ENCODE results near the gene TSC2.
"Not testable (repeated sequence)": the region's sequence is repeated elsewhere in the genome, so short reads cannot be mapped to it uniquely, and the experiment has no call there.

The TSC2 gene

GRCh38 chr16:2087748-2088631 is 40.2 kb downstream of the TSC2 start:
- no peak for DNase-seq

- no peak for DNase-seq
Observed at GRCh38 chr16:2088759-2089358, 41.1 kb downstream of the TSC2 start.

- DNase-seq, result no peak
Observed at GRCh38 chr16:2089706-2090480, 42.1 kb downstream of the TSC2 start.

GRCh38 chr16:2090481-2090776 is 42.6 kb downstream of the TSC2 start:
- DNase-seq, result no peak

- no peak for DNase-seq
Observed at GRCh38 chr16:2090777-2091546, 43.2 kb downstream of the TSC2 start.

GRCh38 chr16:2091547-2092255 is 43.9 kb downstream of the TSC2 start:
- no peak for DNase-seq

- DNase-seq, result no peak
Observed at GRCh38 chr16:2092256-2092620, 44.5 kb downstream of the TSC2 start.

- DNase-seq, result no peak
Observed at GRCh38 chr16:2092866-2093265, 45.1 kb downstream of the TSC2 start.

GRCh38 chr16:2093793-2094192 is 46.0 kb downstream of the TSC2 start:
- DNase-seq, result no peak

GRCh38 chr16:2095315-2095853 is 47.6 kb downstream of the TSC2 start:
- no peak for DNase-seq

- no peak for DNase-seq
Observed at GRCh38 chr16:2095918-2096582, 48.3 kb downstream of the TSC2 start.

GRCh38 chr16:2096853-2097595 is 49.2 kb downstream of the TSC2 start:
- DNase-seq, result no peak

GRCh38 chr16:2097689-2098088 is 49.9 kb downstream of the TSC2 start:
- not testable (repeated sequence) for DNase-seq

- not testable (repeated sequence) for DNase-seq
Observed at GRCh38 chr16:2101581-2101980, 53.8 kb downstream of the TSC2 start.

- no peak for DNase-seq
Observed at GRCh38 chr16:2102471-2102870, 54.7 kb downstream of the TSC2 start.

GRCh38 chr16:2104464-2104863 is 56.7 kb downstream of the TSC2 start:
- DNase-seq, result not testable (repeated sequence)

- not testable (repeated sequence) for DNase-seq
Observed at GRCh38 chr16:2105291-2105690, 57.5 kb downstream of the TSC2 start.

GRCh38 chr16:2105769-2106168 is 58.0 kb downstream of the TSC2 start:
- not testable (repeated sequence) for DNase-seq

GRCh38 chr16:2106211-2106610 is 58.4 kb downstream of the TSC2 start:
- DNase-seq, result not testable (repeated sequence)

- not testable (repeated sequence) for DNase-seq
Observed at GRCh38 chr16:2107121-2107790, 59.5 kb downstream of the TSC2 start.

All from midbrain (tissue), 1 donor.